Transverse colon (tissue), 4 donors: ENCODE measurements around the gene BLID. TPM values are rescaled to one million over a fixed set of nuclear protein-coding genes. Genes with fewer than 3 reads are reported as not detected.

ENCODE experiments used
- DNase-seq: peaks from one replicate; pipeline ENCODE4 v3.0.0-alpha.2; 2019
- H3K27ac ChIP-seq, 4 donors: fragments of 200-600 bp; sonication (generic); 2 replicates each; pipeline ENCODE4 v1.5.1; 2016 to 2018; ENCODE audit warnings: inconsistent platforms in 4 of 4
- H3K27me3 ChIP-seq: fragments of 200-600 bp; sonication (generic); 2 replicates; pipeline ENCODE4 v1.5.1; 2017; ENCODE audit warnings: inconsistent platforms
- H3K36me3 ChIP-seq, 4 donors: fragments of 200-600 bp; sonication (generic); 2 replicates each; pipeline ENCODE4 v1.5.1; 2017 to 2019; ENCODE audit warnings: inconsistent platforms in 4 of 4
- H3K4me1 ChIP-seq, 4 donors: fragments of 200-600 bp; sonication (generic); 2 replicates each; pipeline ENCODE4 v1.5.1; 2017 to 2020; ENCODE audit warnings: inconsistent platforms in 4 of 4
- H3K4me3 ChIP-seq, 4 donors: fragments of 200-600 bp; sonication (generic); 1 replicate in 1 of 4; 2 replicates in 3 of 4; pipeline versions ENCODE4 v1.5.1 to v1.6.1; 2017 to 2019; ENCODE audit warnings: inconsistent platforms in 4 of 4
- H3K9me3 ChIP-seq, 2 donors: fragments of 200-600 bp; sonication (generic); 2 replicates each; pipeline ENCODE4 v1.5.1; 2017 to 2019; ENCODE audit warnings: inconsistent platforms in 2 of 2
- CTCF ChIP-seq, 5 experiments: fragments of 200-600 bp in 3 of 5; fragments of 450-650 bp in 2 of 5; sonication (generic) in 3 of 5; IDR thresholded peaks; 1 replicate in 2 of 5; 2 replicates in 3 of 5; pipeline ENCODE4 v1.5.1; 2016 to 2017; ENCODE audit warnings: antibody characterized with exemption in 5 of 5, inconsistent platforms in 3 of 5, mild to moderate bottlenecking in 2 of 5, moderate library complexity in 1 of 5
- EP300 ChIP-seq: sonication (generic); formaldehyde crosslinking; IDR thresholded peaks from one replicate; pipeline ENCODE4 v1.6.1; 2017; ENCODE audit warnings: antibody characterized with exemption, low read depth
- POLR2A ChIP-seq: fragments of 450-650 bp; IDR thresholded peaks from one replicate; pipeline ENCODE4 v1.6.1; 2016; ENCODE audit warnings: antibody characterized with exemption, mild to moderate bottlenecking, moderate library complexity
- POLR2AphosphoS5 ChIP-seq, 3 donors: sonication (generic); formaldehyde crosslinking; IDR thresholded peaks; one replicate each; pipeline ENCODE4 v1.6.1; 2016; ENCODE audit warnings: antibody characterized with exemption in 3 of 3
- WGBS, 2 donors: methylation state at CpG; one replicate each; pipeline ENCODE4 v1.1.5; 2018; ENCODE audit warnings: low coverage in 1 of 2; 5-methylcytosine and 5-hydroxymethylcytosine counted together
- in situ Hi-C, 4 donors: fragments of 200-750 bp; cut with MboI; loops; one replicate each; pipeline versions ENCODE4 v1.15.0 to v1.15.1; 2017; ENCODE audit warnings: low sequenced_read_pairs in 3 of 4, low pct_ligation_motif_present in 1 of 4, low pct_unique_long_range_greater_than_20kb in 1 of 4
- intact Hi-C: fragments of 100-400 bp; cut with DNase I; formaldehyde crosslinking; loops from one replicate; pipeline ENCODE4 v1.15.1; 2023; ENCODE audit warnings: low total_unique reads
- total RNA-seq, 4 donors: library from RNA; depleted of rRNA; stranded (reverse); fragments of >200 nt; gene quantifications; one replicate each; pipeline ENCODE4 v1.1.0, GENCODE V29; 2016

Gene BLID
- total RNA-seq, 4 donors from 2014 or later = not detected

GRCh38 chr11:122160841-122161590 is 45.0 kb upstream of the BLID start:
- intact Hi-C loops (no loop called here), in situ Hi-C loops (no loop called here)
- TF ChIP-seq POLR2A (no peak), CTCF (IDR thresholded peaks at IDR 0.05) (no peak), POLR2AphosphoS5 (IDR thresholded peaks at IDR 0.05) (no peak), EP300 (no peak)
- no peak for DNase-seq
- Histone ChIP-seq H3K4me3 (no peak overlapping the region), H3K27ac (peak overlapping the region in 1 of 4 donors; percentile 84), H3K9me3 (no peaks in the 10 kb centered on the region), H3K4me1 (peaks cover 0 to 4% (median 2%) of the 10 kb centered on the region in 4 donors), H3K36me3 (no peaks in the 10 kb centered on the region), H3K27me3 (no peaks in the 10 kb centered on the region)
- WGBS, 2 donors = 82% methylated on average over 6 of the region's 6 CpGs; no CpG with 5 or more reads in 1 of the 2 donors

- Histone ChIP-seq H3K9me3 (no peaks in the 10 kb centered on the region), H3K4me1 (peaks cover 0 to 4% (median 2%) of the 10 kb centered on the region in 4 donors), H3K36me3 (no peaks in the 10 kb centered on the region), H3K4me3 (no peak overlapping the region), H3K27ac (peak overlapping the region; percentile 40 to 84 (median 74)), H3K27me3 (no peaks in the 10 kb centered on the region)
- WGBS, 2 donors = 29 to 63% methylated on average over 1 to 2 of the region's 2 CpGs
- TF ChIP-seq POLR2AphosphoS5 (IDR thresholded peaks at IDR 0.05) = no peak
- TF ChIP-seq POLR2A = no peak
- TF ChIP-seq EP300 = no peak
- no peak for TF ChIP-seq CTCF (IDR thresholded peaks at IDR 0.05)
- intact Hi-C loops (no loop called here), in situ Hi-C loops (no loop called here)
- DNase-seq = no peak
These were observed 43.8 kb upstream of the BLID start for GRCh38 chr11:122159861-122160260.

GRCh38 chr11:122159173-122159721 is 43.2 kb upstream of the BLID start:
- H3K4me1 ChIP-seq = peaks cover 0 to 4% (median 2%) of the 10 kb centered on the region in 4 donors
- intact Hi-C loops = no loop called here
- in situ Hi-C loops = no loop called here
- no peak for DNase-seq
- no peak for TF ChIP-seq POLR2AphosphoS5 (IDR thresholded peaks at IDR 0.05)
- TF ChIP-seq CTCF (IDR thresholded peaks at IDR 0.05) = no peak
- TF ChIP-seq POLR2A = no peak
- TF ChIP-seq EP300 = no peak
- 33 to 38% methylated on average over 8 to 12 of the region's 12 CpGs for WGBS, 2 donors
- peak overlapping the region; percentile 40 to 84 (median 74) for H3K27ac ChIP-seq
- H3K36me3 ChIP-seq = no peaks in the 10 kb centered on the region
- no peaks in the 10 kb centered on the region for H3K9me3 ChIP-seq
- H3K4me3 ChIP-seq = peak overlapping the region in 1 of 4 donors; percentile 16
- no peaks in the 10 kb centered on the region for H3K27me3 ChIP-seq

GRCh38 chr11:122158171-122158570 is 42.2 kb upstream of the BLID start:
- TF ChIP-seq EP300 = no peak
- TF ChIP-seq CTCF (IDR thresholded peaks at IDR 0.05) = no peak
- no peak for TF ChIP-seq POLR2AphosphoS5 (IDR thresholded peaks at IDR 0.05)
- no peak for TF ChIP-seq POLR2A
- DNase-seq = no peak
- H3K27me3 ChIP-seq = no peaks in the 10 kb centered on the region
- H3K27ac ChIP-seq = peak overlapping the region; percentile 40 to 84 (median 74)
- no peaks in the 10 kb centered on the region for H3K9me3 ChIP-seq
- intact Hi-C loops (no loop called here), in situ Hi-C loops (no loop called here)
- no peaks in the 10 kb centered on the region for H3K36me3 ChIP-seq
- peak overlapping the region in 1 of 4 donors; percentile 38 for H3K4me3 ChIP-seq
- 47 to 53% methylated on average over 4 of the region's 4 CpGs for WGBS, 2 donors
- peaks cover 0 to 4% (median 2%) of the 10 kb centered on the region in 4 donors for H3K4me1 ChIP-seq
